ENCODE results near the gene OR5D18.

Gene OR5D18

DNA sequence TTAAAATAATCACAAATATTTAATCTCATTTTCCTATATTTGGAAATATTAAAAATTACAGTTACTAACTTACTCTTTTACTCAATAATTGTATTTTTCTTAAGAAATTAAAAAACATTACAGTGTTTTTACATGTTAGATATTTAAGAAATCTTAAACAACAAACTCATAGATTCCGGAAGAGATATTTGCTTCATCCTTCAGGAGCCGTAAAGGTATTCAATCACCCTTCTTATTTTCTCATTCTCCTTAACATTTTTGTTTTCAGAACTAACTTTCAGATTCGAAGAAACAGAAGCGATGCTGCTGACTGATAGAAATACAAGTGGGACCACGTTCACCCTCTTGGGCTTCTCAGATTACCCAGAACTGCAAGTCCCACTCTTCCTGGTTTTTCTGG, at the start of gene OR5D18:
TSS of gene OR5D18 (plus strand) at position 301 of the 400 bp plus-strand sequence. CDS start at position 301, 0 bp downstream.
- H3K27ac ChIP-seq (ENCODE audit: low read depth, low read length) = no peak within 1 kb of the TSS
- peaks cover 0 to 2% (median 0%) of the 10 kb centered on the region in 5 donors for H3K9me3 ChIP-seq (ENCODE audit: control insufficient read depth in 5 of 5, low read length in 5 of 5)
- no peak within 1 kb of the TSS for H3K4me3 ChIP-seq (ENCODE audit: low read depth in 1 of 5, low read length in 5 of 5)
- H3K27me3 ChIP-seq (ENCODE audit: control insufficient read depth in 5 of 5, insufficient read depth in 4 of 5, low read length in 5 of 5) = no peaks in the 10 kb centered on the region
- H3K9ac ChIP-seq (ENCODE audit: low read length in 5 of 5) = no peak within 1 kb of the TSS
- H3K4me1 ChIP-seq (ENCODE audit: control insufficient read depth in 5 of 5, insufficient read depth in 5 of 5, low read length in 5 of 5) = no peaks in the 10 kb centered on the region
- no peaks in the 10 kb centered on the region for H3K36me3 ChIP-seq (ENCODE audit: control insufficient read depth in 5 of 5, insufficient read depth in 5 of 5, low read length in 5 of 5)

DNA sequence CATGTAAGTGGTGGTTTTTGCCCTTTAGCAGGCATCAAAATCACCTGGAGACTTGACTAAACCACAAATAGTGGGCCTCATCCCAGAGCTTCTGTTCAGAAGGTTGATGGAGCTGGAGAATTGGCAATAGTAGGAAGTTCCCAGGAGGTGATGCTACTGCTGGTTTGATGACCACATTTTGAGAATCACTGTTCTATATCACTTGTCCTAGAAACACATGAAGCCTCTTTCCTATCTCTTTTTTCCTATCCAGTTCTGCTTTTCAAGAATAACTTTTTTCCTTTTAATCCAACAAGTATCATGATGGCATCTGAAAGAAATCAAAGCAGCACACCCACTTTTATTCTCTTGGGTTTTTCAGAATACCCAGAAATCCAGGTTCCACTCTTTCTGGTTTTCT, 46.3 kb upstream of the OR5D18 start, which contains the start of gene OR5D13:
TSS of gene OR5D13 (plus strand) at position 301 of the 400 bp plus-strand sequence. CDS start at position 301, 0 bp downstream.
- no peak within 1 kb of the TSS for H3K9ac ChIP-seq (ENCODE audit: low read length in 5 of 5)
- H3K27me3 ChIP-seq (ENCODE audit: control insufficient read depth in 5 of 5, insufficient read depth in 4 of 5, low read length in 5 of 5) = no peaks in the 10 kb centered on the region
- no peaks in the 10 kb centered on the region for H3K4me1 ChIP-seq (ENCODE audit: control insufficient read depth in 5 of 5, insufficient read depth in 5 of 5, low read length in 5 of 5)
- H3K36me3 ChIP-seq (ENCODE audit: control insufficient read depth in 5 of 5, insufficient read depth in 5 of 5, low read length in 5 of 5) = no peaks in the 10 kb centered on the region
- H3K4me3 ChIP-seq (ENCODE audit: low read depth in 1 of 5, low read length in 5 of 5) = no peak within 1 kb of the TSS
- H3K27ac ChIP-seq (ENCODE audit: low read depth, low read length) = no peak within 1 kb of the TSS
- no peaks in the 10 kb centered on the region for H3K9me3 ChIP-seq (ENCODE audit: control insufficient read depth in 5 of 5, low read length in 5 of 5)

DNA sequence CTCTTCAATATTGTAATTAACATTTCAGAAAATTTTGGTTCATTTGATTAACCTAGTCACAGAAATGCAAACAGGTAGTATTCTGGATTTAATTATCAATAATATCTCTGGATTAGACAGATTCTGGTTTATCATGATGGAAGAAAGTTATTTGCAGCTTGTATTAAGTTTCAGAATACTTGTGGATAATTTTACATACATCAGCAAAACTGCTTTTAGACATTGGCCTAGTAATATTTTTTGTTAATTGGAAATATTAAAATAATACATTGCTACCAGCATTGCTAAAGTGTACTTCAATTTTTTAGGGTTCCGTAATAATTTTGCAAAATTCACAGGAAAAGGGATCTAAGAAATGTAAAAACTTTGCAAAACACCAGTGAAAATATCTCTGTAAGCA, 27.8 kb upstream of the OR5D18 start:
- no peaks in the 10 kb centered on the region for H3K36me3 ChIP-seq (ENCODE audit: control insufficient read depth in 5 of 5, insufficient read depth in 5 of 5, low read length in 5 of 5)
- H3K4me3 ChIP-seq (ENCODE audit: low read depth in 1 of 5, low read length in 5 of 5) = no peak overlapping the region
- H3K9ac ChIP-seq (ENCODE audit: low read length in 5 of 5) = no peak overlapping the region
- H3K4me1 ChIP-seq (ENCODE audit: control insufficient read depth in 5 of 5, insufficient read depth in 5 of 5, low read length in 5 of 5) = no peaks in the 10 kb centered on the region
- no peaks in the 10 kb centered on the region for H3K27me3 ChIP-seq (ENCODE audit: control insufficient read depth in 5 of 5, insufficient read depth in 4 of 5, low read length in 5 of 5)
- H3K9me3 ChIP-seq (ENCODE audit: control insufficient read depth in 5 of 5, low read length in 5 of 5) = peaks cover 0 to 4% (median 0%) of the 10 kb centered on the region in 5 donors
- H3K27ac ChIP-seq (ENCODE audit: low read depth, low read length) = no peak overlapping the region

DNA sequence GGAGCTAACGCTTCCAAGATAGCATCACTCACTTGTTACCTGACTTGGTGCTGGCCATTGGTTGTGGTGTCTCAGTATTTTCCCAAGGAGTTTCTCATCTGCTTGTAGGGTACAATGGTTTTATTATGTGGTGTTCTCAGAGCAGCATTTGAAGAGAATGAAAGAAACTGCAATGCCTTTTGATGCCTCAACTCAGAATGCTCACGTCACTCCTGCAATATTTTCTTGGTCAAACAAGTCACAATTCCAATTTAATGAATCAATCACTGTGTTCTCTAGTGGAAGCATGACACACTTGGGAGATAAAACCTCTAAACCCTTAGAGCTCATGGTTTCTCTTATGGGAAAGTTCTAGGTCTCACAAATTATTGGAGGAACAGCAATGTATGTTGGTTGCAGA, 26.1 kb upstream of the OR5D18 start:
- Histone ChIP-seq H3K9ac (ENCODE audit: low read length in 5 of 5) (no peak overlapping the region), H3K36me3 (ENCODE audit: control insufficient read depth in 5 of 5, insufficient read depth in 5 of 5, low read length in 5 of 5) (no peaks in the 10 kb centered on the region), H3K27me3 (ENCODE audit: control insufficient read depth in 5 of 5, insufficient read depth in 4 of 5, low read length in 5 of 5) (no peaks in the 10 kb centered on the region), H3K27ac (ENCODE audit: low read depth, low read length) (no peak overlapping the region), H3K4me3 (ENCODE audit: low read depth in 1 of 5, low read length in 5 of 5) (no peak overlapping the region), H3K4me1 (ENCODE audit: control insufficient read depth in 5 of 5, insufficient read depth in 5 of 5, low read length in 5 of 5) (no peaks in the 10 kb centered on the region), H3K9me3 (ENCODE audit: control insufficient read depth in 5 of 5, low read length in 5 of 5) (peaks cover 0 to 4% (median 0%) of the 10 kb centered on the region in 5 donors)

DNA sequence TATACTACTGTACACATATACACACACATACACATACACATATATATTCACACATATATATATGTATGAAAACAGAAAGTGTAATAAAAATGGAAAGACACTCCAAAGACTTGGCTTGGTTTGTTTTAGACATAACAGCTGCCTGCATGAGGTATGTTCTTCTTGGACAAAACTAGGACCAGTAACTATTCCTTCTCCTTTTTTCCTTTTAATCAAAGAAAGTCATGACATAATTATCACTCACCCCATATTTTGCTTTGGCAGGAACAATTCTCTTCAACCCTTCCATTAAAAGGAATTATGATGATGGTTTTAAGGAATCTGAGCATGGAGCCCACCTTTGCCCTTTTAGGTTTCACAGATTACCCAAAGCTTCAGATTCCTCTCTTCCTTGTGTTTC, 24.2 kb upstream of the OR5D18 start, which contains the start of gene OR5D14:
TSS of gene OR5D14 (plus strand) at position 301 of the 400 bp plus-strand sequence. CDS start at position 301, 0 bp downstream.
- Histone ChIP-seq H3K4me1 (ENCODE audit: control insufficient read depth in 5 of 5, insufficient read depth in 5 of 5, low read length in 5 of 5) (no peaks in the 10 kb centered on the region), H3K9me3 (ENCODE audit: control insufficient read depth in 5 of 5, low read length in 5 of 5) (peaks cover 0 to 4% (median 0%) of the 10 kb centered on the region in 5 donors), H3K4me3 (ENCODE audit: low read depth in 1 of 5, low read length in 5 of 5) (no peak within 1 kb of the TSS), H3K36me3 (ENCODE audit: control insufficient read depth in 5 of 5, insufficient read depth in 5 of 5, low read length in 5 of 5) (no peaks in the 10 kb centered on the region), H3K27ac (ENCODE audit: low read depth, low read length) (no peak within 1 kb of the TSS), H3K27me3 (ENCODE audit: control insufficient read depth in 5 of 5, insufficient read depth in 4 of 5, low read length in 5 of 5) (no peaks in the 10 kb centered on the region), H3K9ac (ENCODE audit: low read length in 5 of 5) (no peak within 1 kb of the TSS)

DNA sequence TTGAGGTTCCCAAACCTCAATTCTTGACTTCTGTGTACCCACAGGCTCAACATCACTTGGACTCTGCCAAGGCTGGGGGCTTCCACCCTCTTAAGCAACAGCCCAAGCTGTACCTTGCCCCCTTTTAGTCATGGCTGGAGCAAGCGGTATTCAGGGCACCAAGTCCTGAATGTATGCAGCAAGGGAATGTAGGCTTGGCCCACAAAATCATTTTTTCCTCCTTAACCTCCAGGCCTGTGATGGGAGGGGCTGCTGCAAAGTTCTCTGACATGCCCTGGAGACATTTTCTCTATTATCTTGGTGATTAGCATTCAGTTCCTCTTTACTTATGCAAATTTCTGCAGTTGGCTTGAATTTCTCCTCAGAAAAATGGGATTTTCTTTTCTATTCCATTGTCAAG, 13.2 kb upstream of the OR5D18 start:
- Histone ChIP-seq H3K27ac (ENCODE audit: low read depth, low read length) (no peak overlapping the region), H3K4me1 (ENCODE audit: control insufficient read depth in 5 of 5, insufficient read depth in 5 of 5, low read length in 5 of 5) (no peaks in the 10 kb centered on the region), H3K4me3 (ENCODE audit: low read depth in 1 of 5, low read length in 5 of 5) (no peak overlapping the region), H3K36me3 (ENCODE audit: control insufficient read depth in 5 of 5, insufficient read depth in 5 of 5, low read length in 5 of 5) (no peaks in the 10 kb centered on the region), H3K27me3 (ENCODE audit: control insufficient read depth in 5 of 5, insufficient read depth in 4 of 5, low read length in 5 of 5) (no peaks in the 10 kb centered on the region), H3K9ac (ENCODE audit: low read length in 5 of 5) (no peak overlapping the region), H3K9me3 (ENCODE audit: control insufficient read depth in 5 of 5, low read length in 5 of 5) (peaks cover 0 to 8% (median 6%) of the 10 kb centered on the region in 5 donors)

DNA sequence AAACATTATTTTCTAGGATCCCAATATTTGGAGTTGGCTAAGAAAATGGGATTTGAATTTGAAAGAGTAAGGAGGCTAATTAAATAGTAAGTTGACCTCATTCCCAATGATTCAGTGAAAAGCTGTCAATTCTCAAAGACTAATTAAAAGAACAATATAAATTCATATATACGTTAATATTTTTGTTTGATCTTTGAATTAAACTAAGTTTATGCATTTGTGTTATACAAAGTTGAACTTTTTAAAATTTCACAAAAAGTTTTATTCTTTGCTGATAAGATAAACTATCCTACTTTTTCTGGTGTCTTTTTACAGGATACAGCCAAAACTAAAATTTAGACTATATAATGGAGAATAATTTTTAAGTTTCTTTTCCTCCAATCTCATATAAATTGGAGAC, 8.4 kb upstream of the OR5D18 start, which contains the start of gene OR5L1:
TSS of gene OR5L1 (plus strand) at position 301 of the 400 bp plus-strand sequence. CDS start 100 bp downstream, outside the sequence.
- Histone ChIP-seq H3K27ac (ENCODE audit: low read depth, low read length) (no peak within 1 kb of the TSS), H3K4me1 (ENCODE audit: control insufficient read depth in 5 of 5, insufficient read depth in 5 of 5, low read length in 5 of 5) (no peaks in the 10 kb centered on the region), H3K9me3 (ENCODE audit: control insufficient read depth in 5 of 5, low read length in 5 of 5) (peaks cover 0 to 3% (median 2%) of the 10 kb centered on the region in 5 donors), H3K27me3 (ENCODE audit: control insufficient read depth in 5 of 5, insufficient read depth in 4 of 5, low read length in 5 of 5) (no peaks in the 10 kb centered on the region), H3K9ac (ENCODE audit: low read length in 5 of 5) (no peak within 1 kb of the TSS), H3K4me3 (ENCODE audit: low read depth in 1 of 5, low read length in 5 of 5) (no peak within 1 kb of the TSS), H3K36me3 (ENCODE audit: control insufficient read depth in 5 of 5, insufficient read depth in 5 of 5, low read length in 5 of 5) (no peaks in the 10 kb centered on the region)

DNA sequence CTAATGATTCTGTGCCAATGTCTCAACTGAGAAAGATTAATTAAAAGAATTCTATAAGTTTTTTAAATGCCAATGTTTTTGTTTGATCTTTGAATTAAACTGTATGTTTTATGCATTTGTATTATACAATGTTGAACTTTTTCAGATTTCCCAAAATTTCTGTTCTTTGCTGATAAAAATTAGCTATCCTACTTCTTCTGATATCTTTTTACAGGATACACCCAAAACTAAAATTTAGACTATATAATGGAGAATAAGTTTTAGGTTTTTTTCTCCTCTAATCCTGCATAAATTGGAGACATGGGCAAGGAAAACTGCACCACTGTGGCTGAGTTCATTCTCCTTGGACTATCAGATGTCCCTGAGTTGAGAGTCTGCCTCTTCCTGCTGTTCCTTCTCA, 7.5 kb downstream of the OR5D18 start, which contains the start of gene OR5L2:
TSS of gene OR5L2 (plus strand) at position 301 of the 400 bp plus-strand sequence. CDS start at position 301, 0 bp downstream.
- Histone ChIP-seq H3K9ac (ENCODE audit: low read length in 5 of 5) (no peak within 1 kb of the TSS), H3K9me3 (ENCODE audit: control insufficient read depth in 5 of 5, low read length in 5 of 5) (peaks cover 0 to 2% (median 0%) of the 10 kb centered on the region in 5 donors), H3K4me1 (ENCODE audit: control insufficient read depth in 5 of 5, insufficient read depth in 5 of 5, low read length in 5 of 5) (no peaks in the 10 kb centered on the region), H3K27me3 (ENCODE audit: control insufficient read depth in 5 of 5, insufficient read depth in 4 of 5, low read length in 5 of 5) (no peaks in the 10 kb centered on the region), H3K4me3 (ENCODE audit: low read depth in 1 of 5, low read length in 5 of 5) (no peak within 1 kb of the TSS), H3K36me3 (ENCODE audit: control insufficient read depth in 5 of 5, insufficient read depth in 5 of 5, low read length in 5 of 5) (no peaks in the 10 kb centered on the region), H3K27ac (ENCODE audit: low read depth, low read length) (no peak within 1 kb of the TSS)

DNA sequence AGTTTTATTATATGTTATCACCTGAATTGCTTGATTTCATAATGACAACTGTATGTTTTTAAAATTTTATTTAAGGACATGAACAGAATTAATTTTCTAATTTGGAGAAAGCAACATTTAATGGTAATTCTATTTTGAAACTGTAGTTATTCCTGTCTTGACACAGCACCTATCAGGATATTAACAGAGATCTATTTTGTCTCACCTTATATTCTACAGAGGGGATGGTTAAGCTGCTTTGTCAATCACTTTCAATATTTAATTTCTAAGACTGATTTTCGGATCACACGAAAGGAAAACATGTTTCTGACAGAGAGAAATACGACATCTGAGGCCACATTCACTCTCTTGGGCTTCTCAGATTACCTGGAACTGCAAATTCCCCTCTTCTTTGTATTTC, 19.0 kb downstream of the OR5D18 start, which contains the start of gene OR5D16:
TSS of gene OR5D16 (plus strand) at position 301 of the 400 bp plus-strand sequence. CDS start at position 301, 0 bp downstream.
- no peak within 1 kb of the TSS for H3K4me3 ChIP-seq (ENCODE audit: low read depth in 1 of 5, low read length in 5 of 5)
- no peak within 1 kb of the TSS for H3K27ac ChIP-seq (ENCODE audit: low read depth, low read length)
- H3K9ac ChIP-seq (ENCODE audit: low read length in 5 of 5) = no peak within 1 kb of the TSS
- H3K4me1 ChIP-seq (ENCODE audit: control insufficient read depth in 5 of 5, insufficient read depth in 5 of 5, low read length in 5 of 5) = peaks cover 0 to 5% (median 0%) of the 10 kb centered on the region in 5 donors
- H3K36me3 ChIP-seq (ENCODE audit: control insufficient read depth in 5 of 5, insufficient read depth in 5 of 5, low read length in 5 of 5) = no peaks in the 10 kb centered on the region
- no peaks in the 10 kb centered on the region for H3K27me3 ChIP-seq (ENCODE audit: control insufficient read depth in 5 of 5, insufficient read depth in 4 of 5, low read length in 5 of 5)
- peaks cover 0 to 2% (median 0%) of the 10 kb centered on the region in 5 donors for H3K9me3 ChIP-seq (ENCODE audit: control insufficient read depth in 5 of 5, low read length in 5 of 5)

DNA sequence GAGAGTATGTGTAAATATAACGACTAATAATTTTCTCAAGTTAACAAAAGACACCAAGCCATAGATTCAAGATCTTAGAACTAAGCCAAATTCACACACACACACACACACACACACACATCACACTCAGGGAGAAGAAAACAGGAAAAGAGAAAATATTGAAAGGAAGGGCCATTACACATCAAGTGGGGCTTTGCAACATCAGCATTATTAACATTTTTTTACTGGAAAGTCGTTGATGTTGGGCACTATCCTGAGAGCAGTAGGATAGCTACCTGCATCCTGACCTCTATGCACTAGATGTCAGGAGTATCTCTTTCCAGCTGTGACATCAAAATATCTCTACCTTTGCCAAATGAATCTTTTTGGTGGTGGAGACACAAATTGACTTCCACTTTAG, 28.0 kb downstream of the OR5D18 start:
- Histone ChIP-seq H3K36me3 (ENCODE audit: control insufficient read depth in 5 of 5, insufficient read depth in 5 of 5, low read length in 5 of 5) (no peaks in the 10 kb centered on the region), H3K9ac (ENCODE audit: low read length in 5 of 5) (no peak overlapping the region), H3K4me3 (ENCODE audit: low read depth in 1 of 5, low read length in 5 of 5) (no peak overlapping the region), H3K9me3 (ENCODE audit: control insufficient read depth in 5 of 5, low read length in 5 of 5) (no peaks in the 10 kb centered on the region), H3K27ac (ENCODE audit: low read depth, low read length) (no peak overlapping the region), H3K4me1 (ENCODE audit: control insufficient read depth in 5 of 5, insufficient read depth in 5 of 5, low read length in 5 of 5) (peaks cover 0 to 3% (median 0%) of the 10 kb centered on the region in 5 donors), H3K27me3 (ENCODE audit: control insufficient read depth in 5 of 5, insufficient read depth in 4 of 5, low read length in 5 of 5) (no peaks in the 10 kb centered on the region)

Measured in subcutaneous abdominal adipose tissue (tissue), 5 donors.